K562 (cell line): ENCODE measurements around the gene CCT8L2.
"Not testable (repeated sequence)": the region's sequence is repeated elsewhere in the genome, so short reads cannot be mapped to it uniquely, and the experiment has no call there.

ENCODE experiments used
- CBX1 ChIP-seq: sonication (generic); IDR thresholded peaks from 2 replicates; pipeline ENCODE4 v1.6.1; 2016; ENCODE audit warnings: antibody characterized with exemption, low read depth, mild to moderate bottlenecking
- HCFC1 ChIP-seq: IDR thresholded peaks from 2 replicates; pipeline ENCODE4 v1.6.1; 2012; ENCODE audit warnings: low read depth, low read length, improper control_type of control experiment
- HSF4 ChIP-seq: fragments of 250-450 bp; sonication (Bioruptor Pico); IDR thresholded peaks from 2 replicates; pipeline ENCODE4 v2.1.2; 2022; ENCODE audit warnings: mild to moderate bottlenecking, moderate library complexity, borderline replicate concordance
- MXD1 ChIP-seq: fragments of 250-450 bp; sonication (Bioruptor Pico); IDR thresholded peaks from 2 replicates; pipeline ENCODE4 v1.8.0; 2021; ENCODE audit warnings: borderline replicate concordance, mild to moderate bottlenecking, moderate library complexity; ENCODE audit not compliant: poor library complexity, severe bottlenecking
- RFX5 ChIP-seq: IDR thresholded peaks from 2 replicates; pipeline ENCODE4 v1.6.1; 2011; ENCODE audit warnings: low read depth, mild to moderate bottlenecking, improper control_type of control experiment, low read length
- ZNF512 ChIP-seq: IDR thresholded peaks from 2 replicates; pipeline ENCODE4 v1.6.1; 2016; ENCODE audit warnings: missing genetic modification characterization, missing compliant biosample characterization
- TF ChIP-seq, protein P1 (sequence below), 3 experiments: IDR thresholded peaks in 2 of 3; conservative IDR thresholded peaks in 1 of 3; 2 replicates each; pipeline ENCODE4 v1.5.1; 2011 to 2012; ENCODE audit warnings: low read length in 3 of 3, mild to moderate bottlenecking in 3 of 3, control low read depth in 2 of 3, improper control_type of control experiment in 1 of 3, inconsistent platforms in 1 of 3, low read depth in 1 of 3, mixed read lengths in 1 of 3, moderate library complexity in 1 of 3; ENCODE audit not compliant: insufficient read depth in 2 of 3

- TF ChIP-seq ZNF512 (tag); RFX5; MXD1 (CRISPR knock-in tag); HSF4 (CRISPR knock-in tag); CBX1; HCFC1: not testable (repeated sequence)
- TF ChIP-seq, protein P1, sequence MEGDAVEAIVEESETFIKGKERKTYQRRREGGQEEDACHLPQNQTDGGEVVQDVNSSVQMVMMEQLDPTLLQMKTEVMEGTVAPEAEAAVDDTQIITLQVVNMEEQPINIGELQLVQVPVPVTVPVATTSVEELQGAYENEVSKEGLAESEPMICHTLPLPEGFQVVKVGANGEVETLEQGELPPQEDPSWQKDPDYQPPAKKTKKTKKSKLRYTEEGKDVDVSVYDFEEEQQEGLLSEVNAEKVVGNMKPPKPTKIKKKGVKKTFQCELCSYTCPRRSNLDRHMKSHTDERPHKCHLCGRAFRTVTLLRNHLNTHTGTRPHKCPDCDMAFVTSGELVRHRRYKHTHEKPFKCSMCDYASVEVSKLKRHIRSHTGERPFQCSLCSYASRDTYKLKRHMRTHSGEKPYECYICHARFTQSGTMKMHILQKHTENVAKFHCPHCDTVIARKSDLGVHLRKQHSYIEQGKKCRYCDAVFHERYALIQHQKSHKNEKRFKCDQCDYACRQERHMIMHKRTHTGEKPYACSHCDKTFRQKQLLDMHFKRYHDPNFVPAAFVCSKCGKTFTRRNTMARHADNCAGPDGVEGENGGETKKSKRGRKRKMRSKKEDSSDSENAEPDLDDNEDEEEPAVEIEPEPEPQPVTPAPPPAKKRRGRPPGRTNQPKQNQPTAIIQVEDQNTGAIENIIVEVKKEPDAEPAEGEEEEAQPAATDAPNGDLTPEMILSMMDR (IDR thresholded peaks at IDR 0.05 in 2 of 3, conservative IDR thresholded peaks at IDR 0.05 in 1 of 3; ENCODE audit: insufficient read depth in 2 of 3, low read depth in 1 of 3, low read length in 3 of 3): not testable (repeated sequence)
Observed at GRCh38 chr22:16591136-16591535, 1.5 kb downstream of the CCT8L2 start.
